CD4-positive, alpha-beta memory T cell (primary cell): Measurements from ENCODE around the gene OTUD5. TPM values are rescaled to one million over a fixed set of nuclear protein-coding genes. Genes with fewer than 3 reads are reported as not detected.

Source experiments
- CTCF ChIA-PET: fragments of 350-600 bp; sonication (Branson Sonifier 250); formaldehyde crosslinking; loops from one replicate; lab custom pipeline; 2021; ENCODE audit warnings: inconsistent platforms; ENCODE audit not compliant: partially characterized antibody; lab: Charles Lee
- POLR2A ChIA-PET: fragments of 350-600 bp; sonication (Branson Sonifier 250); formaldehyde crosslinking; loops from one replicate; lab custom pipeline; 2021; ENCODE audit not compliant: partially characterized antibody; lab: Charles Lee
- DNase-seq, 5 donors: peaks; one replicate each; pipeline versions ENCODE4 v3.0.0 to v3.0.0-alpha.2; 2020 to 2022; ENCODE audit warnings: mixed read lengths in 1 of 5
- H3K27ac ChIP-seq: one replicate; pipeline ENCODE4 v1.7.0; 2013; ENCODE audit warnings: low read depth, low read length
- H3K27me3 ChIP-seq: 2 replicates; pipeline ENCODE4 v1.7.0; 2013; ENCODE audit warnings: mild to moderate bottlenecking, low read length, moderate library complexity; ENCODE audit not compliant: insufficient read depth
- H3K36me3 ChIP-seq: 2 replicates; pipeline ENCODE4 v1.7.0; 2013; ENCODE audit warnings: mild to moderate bottlenecking, low read length, moderate library complexity; ENCODE audit not compliant: insufficient read depth
- H3K4me1 ChIP-seq: 2 replicates; pipeline ENCODE4 v1.7.0; 2013; ENCODE audit warnings: mild to moderate bottlenecking, low read length, moderate library complexity; ENCODE audit not compliant: insufficient read depth
- H3K4me3 ChIP-seq, 2 donors: one replicate each; pipeline ENCODE4 v1.7.0; 2013; ENCODE audit warnings: low read length in 2 of 2, mild to moderate bottlenecking in 1 of 2
- H3K9me3 ChIP-seq, 2 donors: one replicate each; pipeline ENCODE4 v1.7.0; 2013; ENCODE audit warnings: low read length in 2 of 2, control low read depth in 1 of 2; ENCODE audit not compliant: control insufficient read depth in 1 of 2
- H3K27ac Mint-ChIP-seq, 7 donors: one replicate each; pipeline ENCODE4 v1.8.0; 2020 to 2021; ENCODE audit warnings: mixed read lengths in 7 of 7, mild to moderate bottlenecking in 6 of 7, inconsistent platforms in 3 of 7, moderate library complexity in 3 of 7
- H3K27me3 Mint-ChIP-seq, 2 donors: one replicate each; pipeline ENCODE4 v1.8.0; 2020 to 2021; ENCODE audit warnings: mixed read lengths in 2 of 2
- H3K36me3 Mint-ChIP-seq, 2 donors: one replicate each; pipeline ENCODE4 v1.8.0; 2020 to 2021; ENCODE audit warnings: mixed read lengths in 2 of 2, inconsistent platforms in 1 of 2, mild to moderate bottlenecking in 1 of 2
- H3K4me1 Mint-ChIP-seq, 4 donors: one replicate each; pipeline ENCODE4 v1.8.0; 2020 to 2021; ENCODE audit warnings: mixed read lengths in 4 of 4, mild to moderate bottlenecking in 1 of 4
- H3K4me3 Mint-ChIP-seq, 8 donors: one replicate each; pipeline ENCODE4 v1.8.0; 2020 to 2021; ENCODE audit warnings: mixed read lengths in 8 of 8, mild to moderate bottlenecking in 7 of 8, moderate library complexity in 6 of 8, inconsistent platforms in 3 of 8
- H3K9me3 Mint-ChIP-seq, 8 donors: one replicate each; pipeline ENCODE4 v1.8.0; 2020 to 2021; ENCODE audit warnings: mixed read lengths in 8 of 8, mild to moderate bottlenecking in 5 of 8, inconsistent platforms in 3 of 8, moderate library complexity in 1 of 8
- intact Hi-C: fragments of 100-400 bp; cut with micrococcal nuclease; formaldehyde crosslinking; loops from one replicate; pipeline ENCODE4 v1.15.1; 2023
- polyA plus RNA-seq, 2 donors: library from polyadenylated mRNA; unstranded; fragments of 300-500 nt; fragmentation: Illumina TruSeq; gene quantifications; one replicate each; pipeline ENCODE4 v1.2.3, GENCODE V29; 2021
- total RNA-seq, 2 experiments: library from RNA; stranded (reverse); gene quantifications; one replicate each; pipeline ENCODE4 v1.2.3, GENCODE V29; 2021

OTUD5 gene
- 10 to 100 TPM; 92.0 to 94.5 TPM for total RNA-seq
- polyA plus RNA-seq = 10 to 100 TPM; 16.5 to 45.6 TPM

GRCh38 chrX:48957477-48957826, at the start of gene OTUD5:
OTUD5 (minus strand) TSS chrX:48957607; CDS start chrX:48957570, 37 bp downstream.
- H3K27ac Mint-ChIP-seq = peak within 1 kb of the TSS; percentile 98 to 100 (median 100)
- H3K4me3 Mint-ChIP-seq = peak within 1 kb of the TSS; percentile 96 to 99 (median 98)
- peak in 1 of 5 donors; percentile 85 for DNase-seq
- no peaks in the 10 kb centered on the region for H3K27me3 Mint-ChIP-seq
- H3K36me3 Mint-ChIP-seq = peaks cover 6 to 31% of the 10 kb centered on the region in 2 donors
- H3K9me3 ChIP-seq = no peaks in the 10 kb centered on the region
- H3K27ac ChIP-seq = peak within 1 kb of the TSS; percentile 98
- H3K4me1 ChIP-seq = peaks cover 55% of the 10 kb centered on the region
- POLR2A ChIA-PET = interaction anchor here (0.8 to 5.9 kb wide), 19 partner anchors 11 to 418 kb away, joined by 3 to 99 read pairs (median 9); partner anchors contain the start of genes GRIPAP1, KCND1, PIM2 and PLP2
- intact Hi-C loops = loop anchor here (2.0 to 5.0 kb wide), 3 partner anchors 19 to 205 kb away; partner anchors contain the start of genes GPKOW and MAGIX
- peaks cover 4% of the 10 kb centered on the region for H3K36me3 ChIP-seq
- peak within 1 kb of the TSS; percentile 57 to 75 for H3K4me3 ChIP-seq
- peaks cover 0 to 4% (median 0%) of the 10 kb centered on the region in 8 donors for H3K9me3 Mint-ChIP-seq
- no peaks in the 10 kb centered on the region for H3K27me3 ChIP-seq
- H3K4me1 Mint-ChIP-seq = peaks cover 18 to 70% (median 43%) of the 10 kb centered on the region in 4 donors
- CTCF ChIA-PET = interaction anchor here (1.0 to 1.6 kb wide), 4 partner anchors 20 to 309 kb away, joined by 3 to 7 read pairs (median 5); partner anchors contain the start of gene TFE3

GRCh38 chrX:49003696-49004095, 46.3 kb upstream of the OTUD5 start:
- Mint-ChIP-seq H3K9me3 (no peaks in the 10 kb centered on the region), H3K4me3 (peak overlapping the region in 5 of 8 donors; percentile 5 to 71 (median 49)), H3K36me3 (peaks cover 8 to 18% of the 10 kb centered on the region in 2 donors), H3K27me3 (no peaks in the 10 kb centered on the region), H3K4me1 (peaks cover 8 to 26% (median 18%) of the 10 kb centered on the region in 4 donors), H3K27ac (peak overlapping the region in 5 of 7 donors; percentile 3 to 82 (median 68))
- Histone ChIP-seq H3K9me3 (no peaks in the 10 kb centered on the region), H3K36me3 (no peaks in the 10 kb centered on the region), H3K4me3 (no peak overlapping the region), H3K4me1 (peaks cover 20% of the 10 kb centered on the region), H3K27me3 (no peaks in the 10 kb centered on the region), H3K27ac (no peak overlapping the region)
- intact Hi-C loops = loop anchor here (5.0 kb wide), 2 partner anchors 86 to 154 kb away; partner anchors contain the start of gene PIM2
- no peak for DNase-seq
- ChIA-PET CTCF (interaction anchor here (0.6 to 1.5 kb wide), 2 partner anchors 95 to 356 kb away, joined by 3 read pairs; no protein-coding TSS in a partner anchor), POLR2A (interaction anchor here (3.1 kb wide), 1 partner anchor 39 kb away, joined by 20 read pairs; the partner anchor contains the start of gene TFE3)

DNA sequence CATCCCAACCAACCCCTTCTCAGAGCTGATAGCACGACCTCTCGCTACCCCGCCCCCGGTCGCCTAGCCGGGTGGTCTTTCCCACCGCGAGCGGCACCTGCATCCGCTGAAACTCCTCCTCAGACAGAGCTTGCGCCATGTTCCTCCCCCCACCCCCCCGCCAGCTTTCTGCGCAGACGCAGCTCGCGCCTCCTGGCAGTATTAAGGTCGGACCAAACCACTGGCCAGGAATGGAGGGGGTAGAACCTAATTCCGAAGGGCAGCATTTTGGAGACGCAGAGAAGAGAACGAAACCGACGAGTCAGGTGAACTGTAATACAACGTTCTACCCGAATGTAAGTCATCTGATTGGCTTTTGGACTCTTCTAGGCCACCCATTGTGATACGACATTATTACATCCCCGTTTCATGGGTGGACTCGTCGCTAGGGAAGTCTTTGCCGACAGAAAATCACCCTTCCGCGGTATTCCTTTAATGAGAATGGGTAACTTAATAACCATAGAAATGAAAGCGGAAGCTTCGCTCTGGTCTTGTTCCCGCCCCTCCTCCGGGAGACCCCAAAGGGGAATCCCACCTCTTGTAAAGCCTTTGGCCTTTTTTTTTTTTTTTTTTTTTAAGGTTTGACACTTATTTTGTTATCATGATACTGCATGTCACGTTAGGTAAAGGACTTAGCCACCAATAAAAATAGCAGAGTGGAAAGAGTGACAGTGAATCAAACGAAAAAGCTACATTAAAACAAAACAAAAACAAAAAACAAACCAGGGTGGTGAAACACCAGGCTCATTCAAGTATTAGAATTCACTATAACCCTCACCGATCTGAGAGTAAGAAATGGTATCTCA, 44.9 kb upstream of the OTUD5 start, which contains the start of gene GRIPAP1:
TSS of gene GRIPAP1 (minus strand) at position 174 of the 845 bp plus-strand sequence. CDS start at position 139, 35 bp downstream.
- peaks cover 20 to 28% of the 10 kb centered on the region in 2 donors for H3K36me3 Mint-ChIP-seq
- Histone ChIP-seq H3K4me3 (peak within 1 kb of the TSS; percentile 79 to 86), H3K27ac (peak within 1 kb of the TSS; percentile 97), H3K4me1 (peaks cover 27% of the 10 kb centered on the region), H3K27me3 (no peaks in the 10 kb centered on the region), H3K36me3 (peaks cover 13% of the 10 kb centered on the region), H3K9me3 (no peaks in the 10 kb centered on the region)
- no peaks in the 10 kb centered on the region for H3K27me3 Mint-ChIP-seq
- intact Hi-C loops = loop anchor here (1.0 to 5.0 kb wide), 6 partner anchors 41 to 201 kb away; partner anchors contain the start of genes PIM2, PRAF2 and TFE3
- peaks cover 17 to 36% (median 27%) of the 10 kb centered on the region in 4 donors for H3K4me1 Mint-ChIP-seq
- peaks cover 0 to 2% (median 0%) of the 10 kb centered on the region in 8 donors for H3K9me3 Mint-ChIP-seq
- DNase-seq = peak; percentile 82 to 94 (median 86)
- H3K4me3 Mint-ChIP-seq = peak within 1 kb of the TSS; percentile 91 to 99 (median 97)
- peak within 1 kb of the TSS; percentile 93 to 99 (median 98) for H3K27ac Mint-ChIP-seq
- POLR2A ChIA-PET = interaction anchor here (0.6 to 3.1 kb wide), 25 partner anchors 9 to 371 kb away, joined by 3 to 23 read pairs (median 4); partner anchors contain the start of genes HDAC6, KCND1, OTUD5 and TFE3
- CTCF ChIA-PET = interaction anchor here (0.6 to 1.8 kb wide), 7 partner anchors 10 to 354 kb away, joined by 3 to 6 read pairs (median 3); partner anchors contain the start of gene TFE3

DNA sequence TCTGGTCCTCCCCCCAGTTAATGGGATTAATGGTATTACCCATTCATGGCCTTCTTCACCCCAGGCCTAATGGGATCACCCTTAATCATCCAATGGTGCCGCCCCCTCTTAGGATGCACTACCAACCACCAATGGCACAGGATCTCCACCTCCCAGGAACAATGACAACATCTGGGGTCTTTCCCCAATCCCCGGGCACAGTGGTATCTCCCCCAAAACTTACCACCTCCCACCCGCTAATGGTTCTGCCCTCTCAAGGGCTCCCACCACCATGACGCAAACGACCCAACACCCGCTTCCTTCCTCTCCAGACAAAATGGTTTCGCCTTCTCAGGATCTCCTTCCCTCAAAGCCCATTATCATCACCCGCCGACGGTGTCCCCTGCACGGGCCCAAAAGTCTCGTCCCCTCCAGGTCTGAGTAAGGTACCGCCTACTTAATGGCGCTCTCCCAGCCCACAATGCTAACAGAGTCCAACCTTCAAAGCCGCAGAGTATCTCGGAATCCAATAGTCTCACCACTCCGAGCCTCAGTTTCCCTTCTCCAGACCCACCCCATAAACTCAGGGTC, 44.2 kb upstream of the OTUD5 start:
- Histone ChIP-seq H3K9me3 (no peaks in the 10 kb centered on the region), H3K36me3 (peaks cover 16% of the 10 kb centered on the region), H3K27me3 (no peaks in the 10 kb centered on the region), H3K27ac (peak overlapping the region; percentile 97), H3K4me1 (peaks cover 27% of the 10 kb centered on the region), H3K4me3 (peak overlapping the region; percentile 79 to 86)
- Mint-ChIP-seq H3K4me3 (peak overlapping the region; percentile 91 to 99 (median 97)), H3K36me3 (peaks cover 26 to 32% of the 10 kb centered on the region in 2 donors), H3K4me1 (peaks cover 20 to 36% (median 28%) of the 10 kb centered on the region in 4 donors), H3K27me3 (no peaks in the 10 kb centered on the region), H3K9me3 (peaks cover 0 to 2% (median 0%) of the 10 kb centered on the region in 8 donors), H3K27ac (peak overlapping the region; percentile 93 to 99 (median 98))
- ChIA-PET CTCF (interaction anchor here (0.8 to 1.8 kb wide), 3 partner anchors 41 to 55 kb away, joined by 3 to 6 read pairs (median 5); partner anchors contain the start of gene TFE3), POLR2A (interaction anchor here (0.7 to 3.1 kb wide), 20 partner anchors 8 to 370 kb away, joined by 3 to 23 read pairs (median 6); partner anchors contain the start of genes KCND1, OTUD5, TFE3 and WDR45)
- intact Hi-C loops = loop anchor here (1.0 to 5.0 kb wide), 6 partner anchors 42 to 200 kb away; partner anchors contain the start of genes PIM2, PRAF2 and TFE3
- peak in 4 of 5 donors; percentile 59 to 87 (median 66) for DNase-seq

DNA sequence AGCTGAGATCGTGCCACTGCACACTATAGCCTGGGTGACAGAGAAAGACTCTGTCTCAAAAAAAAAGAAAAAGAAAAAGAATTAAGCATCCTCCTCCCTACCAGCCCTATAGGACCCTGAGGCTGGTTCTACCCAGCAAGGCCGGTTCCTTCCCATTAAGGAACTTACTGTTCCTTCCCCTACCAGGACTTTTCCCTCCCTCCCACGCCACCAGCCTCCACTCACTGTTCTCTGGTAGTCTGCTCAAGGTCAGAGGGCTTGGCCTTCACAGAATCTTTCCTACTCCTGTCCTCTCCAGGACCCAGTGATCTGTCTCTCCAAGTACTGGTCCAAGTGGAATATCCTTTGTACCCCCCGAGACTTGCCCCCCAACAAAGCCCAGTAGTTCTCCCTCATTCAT, 43.2 kb upstream of the OTUD5 start:
- peaks cover 28 to 33% of the 10 kb centered on the region in 2 donors for H3K36me3 Mint-ChIP-seq
- H3K9me3 Mint-ChIP-seq = peaks cover 0 to 2% (median 0%) of the 10 kb centered on the region in 8 donors
- ChIA-PET POLR2A (no interaction called here), CTCF (no interaction called here)
- Histone ChIP-seq H3K9me3 (no peaks in the 10 kb centered on the region), H3K36me3 (peaks cover 16% of the 10 kb centered on the region), H3K4me1 (peaks cover 27% of the 10 kb centered on the region), H3K27me3 (no peaks in the 10 kb centered on the region), H3K27ac (peak overlapping the region; percentile 97), H3K4me3 (no peak overlapping the region)
- H3K27me3 Mint-ChIP-seq = no peaks in the 10 kb centered on the region
- H3K27ac Mint-ChIP-seq = peak overlapping the region in 4 of 7 donors; percentile 36 to 98 (median 95)
- no peak for DNase-seq
- H3K4me1 Mint-ChIP-seq = peaks cover 20 to 36% (median 28%) of the 10 kb centered on the region in 4 donors
- peak overlapping the region in 7 of 8 donors; percentile 40 to 99 (median 94) for H3K4me3 Mint-ChIP-seq
- intact Hi-C loops = loop anchor here (5.0 kb wide), 2 partner anchors 83 to 157 kb away; partner anchors contain the start of gene PIM2

DNA sequence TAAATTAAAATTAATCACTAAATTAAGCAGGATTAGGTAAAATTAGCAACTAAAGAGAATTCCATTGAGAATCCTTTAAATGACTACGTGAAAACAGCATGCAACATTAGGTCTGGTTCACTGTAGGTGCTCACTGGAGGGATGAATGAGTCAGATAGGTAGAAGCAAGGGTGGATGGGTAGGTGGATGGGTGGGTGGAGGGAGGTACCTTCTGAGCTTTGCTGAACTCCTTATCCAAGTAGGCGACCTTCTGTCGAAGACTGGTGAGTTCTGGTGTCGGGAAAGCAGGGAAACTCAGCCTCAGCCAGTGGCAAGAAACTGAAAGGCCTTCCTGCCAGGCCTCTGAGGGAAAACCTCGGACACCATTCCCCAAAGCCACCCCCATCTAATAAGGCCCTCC, 41.6 kb upstream of the OTUD5 start:
- Histone ChIP-seq H3K36me3 (peaks cover 22% of the 10 kb centered on the region), H3K4me3 (no peak overlapping the region), H3K4me1 (peaks cover 27% of the 10 kb centered on the region), H3K27me3 (no peaks in the 10 kb centered on the region), H3K27ac (no peak overlapping the region), H3K9me3 (no peaks in the 10 kb centered on the region)
- ChIA-PET CTCF (no interaction called here), POLR2A (interaction anchor here (1.6 kb wide), 1 partner anchor 41 kb away, joined by 4 read pairs; the partner anchor contains the start of gene OTUD5)
- no peak for DNase-seq
- no peak overlapping the region for H3K4me3 Mint-ChIP-seq
- peaks cover 0 to 2% (median 0%) of the 10 kb centered on the region in 8 donors for H3K9me3 Mint-ChIP-seq
- no peaks in the 10 kb centered on the region for H3K27me3 Mint-ChIP-seq
- peaks cover 32 to 44% of the 10 kb centered on the region in 2 donors for H3K36me3 Mint-ChIP-seq
- intact Hi-C loops = no loop called here
- peaks cover 22 to 36% (median 30%) of the 10 kb centered on the region in 4 donors for H3K4me1 Mint-ChIP-seq
- peak overlapping the region in 1 of 7 donors; percentile 24 for H3K27ac Mint-ChIP-seq
